Right atrium auricular region (tissue), 2 donors: ENCODE results near the gene PCSK5. TPM values are rescaled to one million over a fixed set of nuclear protein-coding genes. Genes with fewer than 3 reads are reported as not detected.

Experiments used
- DNase-seq: peaks from one replicate; pipeline ENCODE4 v3.0.0-alpha.2; 2019; ENCODE audit warnings: low spot score
- H3K27ac ChIP-seq, 2 donors: fragments of 200-600 bp; sonication (generic); 1 replicate in 1 of 2; 2 replicates in 1 of 2; pipeline ENCODE4 v1.5.1; 2016 to 2019
- H3K27me3 ChIP-seq, 2 donors: fragments of 200-600 bp; sonication (generic); one replicate each; pipeline versions ENCODE4 v1.5.1 to v1.6.0; 2017 to 2019
- H3K36me3 ChIP-seq: fragments of 200-600 bp; sonication (generic); one replicate; pipeline ENCODE4 v1.5.1; 2016
- H3K4me1 ChIP-seq, 2 donors: fragments of 200-600 bp; sonication (generic); one replicate each; pipeline versions ENCODE4 v1.5.1 to v1.6.0; 2017 to 2019
- H3K4me3 ChIP-seq, 2 donors: fragments of 200-600 bp; sonication (generic); 1 replicate in 1 of 2; 2 replicates in 1 of 2; pipeline ENCODE4 v1.5.1; 2017 to 2019; ENCODE audit warnings: mild to moderate bottlenecking in 1 of 2, moderate library complexity in 1 of 2
- H3K9me3 ChIP-seq, 2 donors: fragments of 200-600 bp; sonication (generic); one replicate each; pipeline ENCODE4 v1.5.1; 2019
- total RNA-seq, 2 donors: library from RNA; depleted of rRNA; stranded (reverse); fragments of >200 nt; gene quantifications; one replicate each; pipeline ENCODE4 v1.1.0, GENCODE V29; 2016
- TF ChIP-seq, protein P1 (sequence below), 2 donors: fragments of 200-600 bp; sonication (generic); IDR thresholded peaks; one replicate each; pipeline ENCODE4 v1.5.1; 2019; ENCODE audit warnings: antibody characterized with exemption in 2 of 2

PCSK5 gene
- total RNA-seq, 2 donors from 2014 or later = 5.3 to 6.5 TPM

DNA sequence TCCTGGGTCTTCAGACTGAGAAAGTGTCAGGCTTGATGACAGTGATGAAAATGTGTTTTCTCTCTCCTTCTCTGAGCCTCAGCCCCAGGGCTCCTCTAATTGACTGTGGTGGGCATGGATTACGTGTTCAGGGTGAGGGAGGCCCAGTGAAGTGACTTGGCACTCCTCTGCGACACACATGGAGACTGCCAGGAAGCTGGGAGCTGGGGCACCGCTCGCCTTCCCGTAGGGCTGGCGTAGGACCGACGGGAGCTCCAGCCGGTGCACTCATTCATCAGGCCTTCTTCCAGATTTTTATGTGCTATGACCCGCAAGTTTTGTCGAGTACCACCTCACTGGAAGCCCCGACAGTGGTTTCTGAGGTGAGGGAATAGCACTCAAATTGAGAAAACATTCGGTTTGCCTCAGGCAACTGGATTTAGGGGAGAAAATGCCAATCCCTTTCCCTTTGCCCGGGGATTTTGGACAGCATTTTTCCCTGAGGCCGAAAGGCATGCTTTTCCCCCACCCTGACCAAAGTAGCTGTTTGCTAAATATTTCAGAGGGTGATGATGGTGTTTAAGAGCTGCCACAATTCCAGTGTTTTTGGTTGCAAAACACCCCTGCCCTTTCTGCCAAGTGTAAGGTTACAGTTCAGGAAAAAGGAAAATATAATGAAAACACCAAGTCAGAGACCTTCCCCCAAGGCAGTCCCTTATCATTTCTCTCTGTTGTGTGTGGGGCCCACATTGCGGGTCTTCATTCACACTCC is 83.7 kb downstream of the PCSK5 start:
- H3K36me3 ChIP-seq = no peaks in the 10 kb centered on the region
- DNase-seq = no peak
- TF ChIP-seq, protein P1, sequence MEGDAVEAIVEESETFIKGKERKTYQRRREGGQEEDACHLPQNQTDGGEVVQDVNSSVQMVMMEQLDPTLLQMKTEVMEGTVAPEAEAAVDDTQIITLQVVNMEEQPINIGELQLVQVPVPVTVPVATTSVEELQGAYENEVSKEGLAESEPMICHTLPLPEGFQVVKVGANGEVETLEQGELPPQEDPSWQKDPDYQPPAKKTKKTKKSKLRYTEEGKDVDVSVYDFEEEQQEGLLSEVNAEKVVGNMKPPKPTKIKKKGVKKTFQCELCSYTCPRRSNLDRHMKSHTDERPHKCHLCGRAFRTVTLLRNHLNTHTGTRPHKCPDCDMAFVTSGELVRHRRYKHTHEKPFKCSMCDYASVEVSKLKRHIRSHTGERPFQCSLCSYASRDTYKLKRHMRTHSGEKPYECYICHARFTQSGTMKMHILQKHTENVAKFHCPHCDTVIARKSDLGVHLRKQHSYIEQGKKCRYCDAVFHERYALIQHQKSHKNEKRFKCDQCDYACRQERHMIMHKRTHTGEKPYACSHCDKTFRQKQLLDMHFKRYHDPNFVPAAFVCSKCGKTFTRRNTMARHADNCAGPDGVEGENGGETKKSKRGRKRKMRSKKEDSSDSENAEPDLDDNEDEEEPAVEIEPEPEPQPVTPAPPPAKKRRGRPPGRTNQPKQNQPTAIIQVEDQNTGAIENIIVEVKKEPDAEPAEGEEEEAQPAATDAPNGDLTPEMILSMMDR (IDR thresholded peaks at IDR 0.05) = no peak
- H3K27me3 ChIP-seq = no peaks in the 10 kb centered on the region
- no peak overlapping the region for H3K27ac ChIP-seq
- no peaks in the 10 kb centered on the region for H3K9me3 ChIP-seq
- H3K4me1 ChIP-seq = no peaks in the 10 kb centered on the region
- no peak overlapping the region for H3K4me3 ChIP-seq

DNA sequence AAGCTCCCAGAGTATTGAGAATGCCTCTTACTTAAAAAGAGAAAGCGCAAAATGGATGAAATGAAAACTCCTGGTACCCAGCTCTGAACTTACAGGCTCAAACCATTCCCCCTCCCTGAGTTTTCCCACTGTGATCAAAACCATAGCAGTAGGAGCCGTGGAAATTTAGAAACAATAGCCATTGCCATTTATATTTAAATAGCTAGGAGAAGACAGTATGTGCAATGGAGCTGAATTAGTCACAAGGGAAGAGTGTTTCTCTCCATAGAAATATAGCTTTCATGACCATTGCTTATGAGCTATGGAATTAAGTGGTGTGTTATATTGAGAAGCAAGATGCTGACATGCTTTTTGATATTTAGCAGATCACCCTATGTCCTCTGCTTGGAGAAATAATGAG is 84.6 kb downstream of the PCSK5 start:
- no peak overlapping the region for H3K4me3 ChIP-seq
- TF ChIP-seq, protein P1 (IDR thresholded peaks at IDR 0.05) = no peak
- H3K9me3 ChIP-seq = no peaks in the 10 kb centered on the region
- no peaks in the 10 kb centered on the region for H3K36me3 ChIP-seq
- H3K4me1 ChIP-seq = no peaks in the 10 kb centered on the region
- no peak overlapping the region for H3K27ac ChIP-seq
- H3K27me3 ChIP-seq = no peaks in the 10 kb centered on the region
- DNase-seq = no peak

DNA sequence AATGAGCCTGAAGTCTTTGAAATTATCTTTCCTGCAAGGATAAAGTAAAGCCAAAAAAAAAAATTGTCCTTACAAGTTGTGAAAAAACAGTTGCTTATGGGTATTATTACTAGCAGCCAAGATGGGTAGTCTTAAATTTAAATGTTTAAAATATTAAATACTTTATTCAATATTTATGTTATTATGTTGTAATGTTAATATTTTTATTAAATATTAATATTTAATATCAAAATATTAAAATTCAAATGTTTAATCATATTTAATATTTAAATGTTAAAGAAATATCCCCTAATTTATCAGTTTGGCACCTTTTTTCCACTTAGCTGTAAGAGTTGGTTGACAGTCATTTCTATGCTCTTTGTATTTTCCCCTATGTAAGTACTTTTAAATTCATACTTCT is 86.1 kb downstream of the PCSK5 start:
- no peaks in the 10 kb centered on the region for H3K27me3 ChIP-seq
- no peaks in the 10 kb centered on the region for H3K36me3 ChIP-seq
- no peak overlapping the region for H3K4me3 ChIP-seq
- TF ChIP-seq, protein P1 (IDR thresholded peaks at IDR 0.05) = no peak
- no peaks in the 10 kb centered on the region for H3K9me3 ChIP-seq
- no peaks in the 10 kb centered on the region for H3K4me1 ChIP-seq
- H3K27ac ChIP-seq = no peak overlapping the region
- DNase-seq = no peak

DNA sequence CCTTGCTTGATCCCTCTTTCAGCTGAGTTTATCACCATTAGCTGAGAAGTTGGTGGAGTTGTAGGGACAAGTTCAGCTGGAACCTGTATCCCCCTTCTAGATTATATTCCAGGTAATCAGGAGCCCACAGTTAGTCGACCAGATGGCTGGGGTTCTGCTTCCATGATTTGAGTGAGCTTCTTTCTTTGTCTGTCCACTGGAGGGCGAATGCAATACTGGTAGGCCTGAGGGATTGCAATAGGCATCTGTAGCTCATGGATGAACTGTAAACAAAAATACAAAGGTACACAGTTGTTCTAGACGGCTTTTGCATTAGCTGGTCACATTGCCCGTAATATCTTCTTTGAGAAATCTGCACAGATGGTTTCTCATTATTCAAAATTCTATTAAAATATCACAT is 88.9 kb downstream of the PCSK5 start:
- Histone ChIP-seq H3K9me3 (no peaks in the 10 kb centered on the region), H3K36me3 (no peaks in the 10 kb centered on the region), H3K4me1 (no peaks in the 10 kb centered on the region), H3K27me3 (no peaks in the 10 kb centered on the region), H3K27ac (no peak overlapping the region), H3K4me3 (no peak overlapping the region)
- TF ChIP-seq, protein P1 (IDR thresholded peaks at IDR 0.05) = peak in 1 of 2 donors; percentile 23
- DNase-seq = no peak

DNA sequence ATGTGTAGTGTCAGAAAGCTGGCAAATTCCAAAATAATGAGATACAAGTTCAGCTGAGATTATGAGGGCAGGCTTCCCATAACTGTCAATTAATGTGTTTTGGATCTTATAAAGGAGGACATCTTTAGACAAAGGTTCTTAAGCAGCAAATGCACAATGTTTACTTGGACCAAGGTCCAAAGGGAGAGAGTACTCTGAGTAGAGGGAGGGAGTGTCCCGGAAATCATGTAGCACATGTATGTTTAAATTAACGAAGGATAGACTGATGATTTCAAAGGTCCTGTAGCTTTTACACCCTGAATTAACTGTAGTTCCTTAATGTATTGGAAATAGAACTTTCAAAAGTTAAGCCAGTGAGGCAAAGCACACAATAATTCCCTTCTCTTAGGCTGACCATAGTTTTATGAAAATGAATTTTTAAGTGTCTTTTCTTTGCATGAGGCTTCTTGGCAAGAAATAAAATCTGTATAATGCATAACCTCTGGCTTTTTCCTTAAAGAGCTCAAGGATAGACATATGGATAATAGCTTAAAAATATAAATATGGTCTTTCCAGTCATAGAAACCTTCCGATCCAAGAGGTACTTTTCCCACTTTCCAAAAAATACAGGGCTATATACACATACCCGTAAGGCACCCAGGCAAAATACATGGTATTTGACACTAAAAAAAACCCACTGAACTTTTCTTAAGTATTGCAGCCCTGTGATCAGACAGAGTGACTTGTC is 93.0 kb downstream of the PCSK5 start:
- Histone ChIP-seq H3K27me3 (no peaks in the 10 kb centered on the region), H3K27ac (no peak overlapping the region), H3K4me1 (no peaks in the 10 kb centered on the region), H3K9me3 (no peaks in the 10 kb centered on the region), H3K36me3 (no peaks in the 10 kb centered on the region), H3K4me3 (no peak overlapping the region)
- DNase-seq = no peak
- TF ChIP-seq, protein P1 (IDR thresholded peaks at IDR 0.05) = no peak
